Stimulated activated CD8-positive, alpha-beta memory T cell treated with anti-CD3 and anti-CD28 coated beads, Interleukin-7, amount 100 ng/mL, for 1 hour (primary cell): ENCODE measurements around the gene LYRM2.
"Not testable (repeated sequence)": the region's sequence is repeated elsewhere in the genome, so short reads cannot be mapped to it uniquely, and the experiment has no call there.

Source experiments
- DNase-seq, 2 donors: peaks; one replicate each; pipeline ENCODE4 v3.0.0-alpha.2; 2020; ENCODE audit warnings: low read depth in 2 of 2

LYRM2 gene

DNA sequence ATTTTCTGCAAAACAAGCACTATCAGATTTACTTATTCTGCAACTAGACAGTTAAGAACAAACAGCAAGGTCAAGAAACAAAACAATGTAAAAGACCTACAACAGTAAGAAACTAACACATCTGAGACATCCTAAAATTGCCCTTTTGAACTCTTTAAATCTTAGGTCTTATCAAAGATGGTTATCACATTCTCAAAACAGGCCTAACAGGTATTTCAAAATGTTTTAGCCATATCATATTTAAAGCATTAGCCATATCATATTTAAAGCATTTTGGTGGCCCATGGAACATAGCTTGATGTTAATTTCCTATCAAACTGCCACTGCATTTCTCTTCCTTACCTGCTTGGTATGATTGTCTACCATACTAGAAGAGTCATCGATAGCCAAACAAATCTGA is 11.1 kb upstream of the LYRM2 start:
- no peak for DNase-seq

DNA sequence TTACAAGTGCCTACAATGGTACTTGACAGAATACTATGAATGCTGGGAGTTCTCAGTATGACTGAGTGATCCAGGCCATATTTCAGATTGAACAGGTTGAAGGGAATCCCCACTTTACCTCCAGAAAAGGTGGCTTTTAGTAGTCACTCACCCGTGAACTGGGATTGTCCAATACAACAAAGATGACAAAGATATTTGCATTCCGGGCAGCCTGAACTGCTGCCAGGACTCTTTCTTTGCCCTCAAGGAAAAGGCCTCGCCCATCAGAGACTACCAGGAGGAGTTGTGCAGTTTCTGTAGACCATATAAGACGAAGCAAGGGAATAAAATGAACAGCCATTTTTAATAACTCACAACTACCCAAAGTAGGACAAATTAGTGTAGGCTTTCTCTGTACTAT is 6.3 kb upstream of the LYRM2 start:
- no peak for DNase-seq

DNA sequence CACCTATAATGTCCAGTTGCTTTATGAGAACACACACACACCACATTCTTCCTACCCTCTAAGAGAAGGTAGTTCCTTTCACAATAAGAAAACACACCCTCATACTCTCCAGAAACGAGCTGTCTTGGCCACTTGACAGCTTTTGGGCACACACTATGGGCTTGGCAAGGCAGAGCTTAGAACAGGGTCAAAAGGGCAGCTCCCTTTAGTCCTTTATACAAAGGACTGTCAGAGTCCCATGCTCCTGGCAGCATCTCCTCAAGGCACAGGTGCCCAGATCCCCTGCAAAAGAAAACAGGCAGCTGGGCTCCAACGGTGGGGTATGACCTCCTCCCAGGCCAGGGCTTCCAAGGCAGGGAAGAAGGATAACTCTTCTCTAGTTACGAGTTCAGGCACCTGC is 4.9 kb upstream of the LYRM2 start:
- DNase-seq: no peak

DNA sequence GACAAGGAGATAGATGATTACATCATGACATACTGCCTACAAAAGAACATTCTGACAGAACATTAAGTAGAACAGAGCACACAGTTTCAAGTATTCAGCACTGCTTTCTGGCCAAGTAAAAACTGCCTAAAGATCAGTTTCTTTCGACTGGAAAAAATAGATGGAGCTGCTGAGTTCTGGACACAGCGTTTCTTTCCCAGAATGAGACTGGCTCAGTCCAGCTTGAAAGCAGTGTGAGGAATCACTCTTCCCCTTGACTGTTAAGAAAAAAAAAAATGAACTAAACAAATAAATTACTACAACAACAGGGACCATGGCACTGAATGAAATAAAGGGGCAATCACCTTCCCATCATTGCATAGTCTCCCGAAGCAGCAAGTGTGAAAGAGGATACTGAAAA is 4.4 kb upstream of the LYRM2 start:
- no peak for DNase-seq

DNA sequence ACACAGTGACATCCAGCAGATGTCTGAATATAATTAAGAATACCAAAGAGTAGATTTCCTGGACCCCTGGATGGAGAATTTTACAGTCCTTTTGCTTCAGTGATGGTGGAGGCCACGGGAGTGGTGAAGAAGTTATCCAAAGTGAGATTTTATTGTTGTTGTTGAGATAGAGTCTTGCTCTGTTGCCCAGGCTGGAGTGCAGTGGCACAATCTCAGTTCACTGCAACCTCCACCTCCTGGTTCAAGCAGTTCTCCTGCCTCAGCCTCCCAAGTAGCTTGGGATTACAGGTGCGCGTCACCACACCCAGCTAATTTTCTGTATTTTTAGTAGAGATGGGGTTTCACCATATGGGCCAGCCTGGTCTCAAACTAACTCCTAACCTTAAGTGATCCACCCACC is 3.0 kb upstream of the LYRM2 start:
- not testable (repeated sequence) for DNase-seq

DNA sequence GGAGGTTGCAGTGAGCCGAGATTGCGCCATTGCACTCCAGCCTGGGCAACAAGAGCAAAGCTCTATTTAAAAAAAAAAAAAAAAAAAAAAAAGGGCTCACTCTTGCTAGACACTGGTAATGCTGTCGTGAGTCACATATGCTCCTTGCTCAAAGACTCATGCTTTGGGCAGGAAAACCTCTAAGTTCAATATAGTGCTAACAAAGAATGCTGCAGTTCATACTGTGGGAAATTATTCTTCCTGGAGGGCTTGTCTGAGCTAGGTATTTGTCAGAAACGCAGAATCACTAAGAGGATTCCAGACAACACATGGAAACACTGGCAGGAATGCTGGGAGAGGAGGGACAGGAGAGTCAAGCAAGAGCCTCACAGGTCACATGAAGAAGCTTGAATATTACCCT is 2.3 kb upstream of the LYRM2 start:
- no peak for DNase-seq

DNA sequence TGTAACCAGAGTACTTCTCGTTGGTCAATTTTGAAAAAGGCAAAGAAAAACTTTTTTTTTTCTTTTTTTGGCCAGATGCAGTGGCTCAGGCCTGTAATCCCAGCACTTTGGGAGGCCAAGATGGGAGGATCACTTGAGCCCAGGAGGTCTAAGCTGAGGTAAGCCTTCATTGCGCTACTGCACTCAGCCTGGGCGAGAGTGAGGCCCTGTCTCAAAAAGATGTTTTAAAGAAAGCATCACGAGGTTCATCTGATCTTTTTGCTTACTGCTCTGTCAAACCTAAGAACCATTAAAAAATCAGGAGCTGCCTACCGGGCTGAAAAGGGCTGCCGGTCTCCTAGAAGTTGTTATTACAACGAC is 607 bp downstream of the LYRM2 start:
- DNase-seq: no peak

DNA sequence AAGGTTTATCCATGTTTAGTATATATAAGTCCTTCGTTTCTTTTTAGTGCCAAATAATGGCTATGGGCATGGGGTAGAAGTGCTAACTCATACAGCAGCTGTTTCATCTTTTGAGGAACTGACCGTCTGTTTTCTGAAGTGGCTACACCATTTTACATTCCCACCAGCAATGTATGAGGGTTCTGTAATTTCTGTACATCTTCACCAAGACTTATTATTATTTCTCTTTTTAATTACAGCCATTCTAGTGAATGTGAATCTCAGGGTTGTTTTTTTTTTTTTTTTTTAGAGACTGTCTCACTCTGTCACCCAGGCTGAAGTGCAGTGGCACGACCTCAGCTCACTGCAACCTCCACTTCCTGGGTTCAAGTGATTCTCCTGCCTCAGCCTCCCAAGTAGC is 2.1 kb downstream of the LYRM2 start:
- not testable (repeated sequence) for DNase-seq

DNA sequence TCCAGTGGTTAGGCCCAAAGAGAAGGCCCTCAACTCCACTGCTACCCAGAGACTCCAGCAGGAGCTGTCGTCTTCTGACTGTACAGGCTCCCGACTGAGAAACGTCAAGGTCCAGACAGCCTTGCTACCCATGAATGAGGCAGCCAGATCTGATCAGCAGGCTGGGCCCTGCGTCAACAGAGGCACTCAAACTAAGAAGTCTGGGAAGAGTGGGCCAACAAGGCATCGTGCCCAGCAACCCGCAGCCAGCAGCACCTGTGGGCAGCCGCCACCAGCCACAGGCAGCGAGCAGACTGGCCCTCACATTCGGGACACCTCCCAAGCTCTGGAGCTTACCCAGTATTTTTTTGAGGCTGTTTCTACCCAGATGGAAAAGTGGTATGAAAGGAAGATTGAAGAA is 8.1 kb downstream of the LYRM2 start:
- no peak for DNase-seq

DNA sequence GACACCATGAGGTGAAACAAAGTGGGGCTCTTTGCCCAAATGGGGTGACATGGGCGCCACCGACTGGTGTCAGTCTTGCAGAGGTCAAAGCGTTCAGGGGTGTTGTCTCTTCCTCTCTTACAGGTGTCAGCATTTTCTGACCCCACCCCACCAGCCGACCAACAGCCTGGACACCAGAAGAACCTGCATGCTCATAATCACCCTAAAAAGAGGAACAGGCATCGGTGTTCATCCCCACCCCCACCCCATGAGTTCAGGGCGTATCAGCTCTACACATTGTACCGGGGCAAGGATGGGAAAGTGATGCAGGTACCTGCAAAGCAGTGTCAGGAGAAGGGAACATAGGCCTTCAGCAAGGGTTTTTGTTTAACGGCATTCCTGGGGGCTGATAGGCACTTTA is 14.8 kb downstream of the LYRM2 start:
- DNase-seq: no peak

DNA sequence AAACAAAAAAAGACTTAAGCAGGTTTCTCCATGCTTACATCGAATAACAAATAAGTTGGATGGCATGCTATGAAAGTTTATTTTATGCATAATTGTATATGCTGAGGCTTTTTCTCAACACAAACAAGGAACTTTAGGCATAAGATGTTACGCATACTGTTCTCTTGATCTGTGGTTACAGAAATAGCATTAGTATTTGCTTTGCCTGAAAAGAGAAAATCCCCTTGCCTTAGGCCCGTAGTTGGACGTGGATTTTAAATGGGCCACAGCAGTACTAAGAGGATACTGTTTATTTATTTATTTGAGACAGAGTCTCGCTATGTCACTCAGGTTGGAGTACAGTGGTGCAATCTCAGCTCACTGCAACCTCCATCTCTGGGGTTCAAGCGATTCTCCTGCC is 19.0 kb downstream of the LYRM2 start:
- DNase-seq: no peak

DNA sequence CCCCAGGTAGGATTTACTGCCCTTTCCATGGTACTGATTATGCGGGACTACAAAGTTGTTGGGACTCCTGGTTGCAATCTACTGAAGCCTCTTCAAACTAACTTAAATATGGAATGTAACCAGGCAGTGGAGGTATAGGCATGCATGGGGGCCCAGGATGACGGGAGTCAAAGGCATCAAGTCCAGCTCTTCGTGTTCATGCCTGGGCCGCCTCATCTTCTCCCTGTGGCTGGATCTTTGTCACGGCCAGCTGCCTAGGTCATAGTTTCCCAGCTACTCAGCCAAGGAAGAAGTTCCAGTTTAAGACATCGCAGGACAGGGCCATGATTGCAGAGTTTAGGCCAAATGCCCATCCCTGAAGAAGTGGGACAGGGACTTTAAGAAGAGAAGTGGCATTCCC is 20.5 kb downstream of the LYRM2 start:
- DNase-seq: no peak

DNA sequence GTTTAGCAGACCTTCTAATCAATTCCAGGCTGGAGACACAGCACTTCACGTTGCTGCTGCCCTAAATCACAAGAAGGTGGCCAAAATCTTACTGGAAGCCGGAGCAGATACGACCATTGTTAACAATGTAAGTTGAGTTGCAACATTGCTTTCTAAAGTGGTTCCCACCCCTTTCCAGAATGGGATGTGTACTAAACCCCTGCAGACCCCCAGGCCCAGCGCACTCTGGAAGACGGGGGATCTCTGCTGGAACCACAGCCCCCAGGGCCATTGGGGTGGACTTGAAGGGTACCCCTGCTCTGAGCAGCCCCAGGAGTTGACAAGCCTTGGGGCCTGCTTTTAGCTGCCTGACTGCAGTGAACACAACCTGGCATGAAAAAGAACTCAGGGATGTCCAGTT is 22.0 kb downstream of the LYRM2 start:
- no peak for DNase-seq

DNA sequence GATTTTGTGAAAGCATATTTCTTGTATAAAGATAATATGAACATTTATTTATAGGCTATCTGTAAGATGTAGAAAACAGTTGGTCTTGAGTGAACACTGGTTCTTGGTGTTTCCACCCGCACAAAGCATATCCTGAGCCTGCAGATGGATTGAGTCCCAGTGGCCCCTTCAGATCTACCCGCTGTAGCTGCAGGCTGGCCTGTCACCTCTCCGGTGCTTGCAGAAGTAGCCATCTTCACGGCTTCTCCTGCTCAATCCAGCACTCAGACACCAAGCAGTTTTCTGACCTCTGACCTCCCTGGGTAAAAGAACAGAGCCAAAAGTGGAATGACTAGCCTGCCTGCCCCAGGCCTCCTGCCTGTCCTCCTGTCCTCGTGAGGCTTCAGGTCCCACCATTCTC is 22.7 kb downstream of the LYRM2 start:
- DNase-seq: no peak

DNA sequence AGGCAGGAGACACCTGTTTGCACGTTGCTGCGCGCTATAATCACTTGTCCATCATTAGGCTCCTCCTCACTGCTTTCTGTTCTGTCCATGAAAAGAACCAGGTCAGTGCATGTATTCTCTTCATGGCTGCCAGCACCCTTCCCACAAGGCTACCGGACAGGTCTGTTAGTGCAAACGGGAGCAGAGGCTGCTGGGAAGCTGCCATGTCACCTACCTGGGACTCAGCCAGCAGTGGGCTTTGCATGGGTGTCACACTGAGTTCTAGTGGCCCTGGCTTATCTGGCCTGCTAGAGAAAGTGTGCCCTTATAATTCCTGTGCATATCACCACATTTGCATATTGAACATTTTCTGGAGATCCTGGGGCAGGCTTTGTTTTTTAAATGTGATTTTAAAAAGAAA is 24.8 kb downstream of the LYRM2 start:
- no peak for DNase-seq

DNA sequence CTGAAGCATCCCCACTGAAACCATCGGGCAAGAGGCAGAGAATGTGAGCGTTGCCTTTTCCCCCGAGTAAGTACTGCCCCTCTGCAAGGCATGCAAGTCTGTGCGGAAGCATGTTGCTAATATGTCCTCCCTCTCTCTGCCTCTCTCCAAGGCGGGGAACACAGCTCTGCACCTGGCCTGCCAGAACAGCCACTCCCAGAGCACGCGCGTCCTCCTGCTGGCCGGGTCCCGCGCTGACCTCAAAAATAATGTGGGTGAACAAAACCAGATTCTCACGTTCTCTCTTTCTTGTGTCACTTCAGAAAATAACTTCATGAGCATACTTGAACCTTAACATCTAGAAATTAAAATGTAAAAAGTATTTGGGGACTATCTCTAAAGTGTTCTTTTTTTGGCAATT is 26.4 kb downstream of the LYRM2 start:
- DNase-seq: no peak

DNA sequence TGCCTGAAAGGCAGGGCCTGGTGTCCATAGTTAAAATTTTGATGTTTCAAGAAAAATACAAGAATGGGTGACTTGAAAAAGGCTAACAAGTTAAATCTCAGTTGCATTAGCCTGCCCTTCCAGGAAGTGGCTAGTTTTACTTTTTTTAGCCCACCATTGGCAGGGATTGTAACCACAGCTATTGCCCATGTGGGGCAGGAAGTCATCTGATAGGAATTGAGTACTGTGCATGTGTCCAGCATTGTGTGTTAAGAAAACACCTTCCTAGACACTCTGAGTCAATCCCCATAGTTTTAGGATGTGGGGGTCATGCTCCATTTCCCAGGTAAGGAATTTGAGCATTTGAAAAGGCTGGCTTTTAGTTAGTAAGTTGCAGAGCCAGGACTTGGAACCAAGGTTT is 26.9 kb downstream of the LYRM2 start:
- no peak for DNase-seq

DNA sequence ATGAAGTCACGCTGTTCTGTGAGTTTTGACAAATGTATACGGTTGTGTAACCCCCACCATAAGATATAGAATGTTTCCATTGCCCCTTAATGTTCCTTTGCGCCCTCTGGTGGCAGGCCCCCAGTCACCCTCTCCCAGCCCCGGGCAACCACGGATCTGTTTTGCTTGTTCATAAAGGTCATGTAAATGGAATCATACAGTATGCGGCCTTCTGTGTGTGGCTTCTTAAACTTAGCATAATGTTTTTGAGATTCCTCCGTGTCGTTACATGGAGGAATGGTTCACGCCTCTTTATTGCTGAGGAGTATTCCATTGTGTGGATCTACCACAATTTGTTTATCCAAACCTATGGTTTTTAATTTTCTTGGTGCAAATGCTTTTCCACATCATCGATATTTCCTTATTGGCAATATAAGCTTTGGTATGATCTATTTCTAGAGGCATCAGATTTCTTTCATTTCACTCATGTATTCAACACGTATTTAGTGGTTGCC is 28.4 kb downstream of the LYRM2 start:
- DNase-seq: peak; percentile 52 to 71

DNA sequence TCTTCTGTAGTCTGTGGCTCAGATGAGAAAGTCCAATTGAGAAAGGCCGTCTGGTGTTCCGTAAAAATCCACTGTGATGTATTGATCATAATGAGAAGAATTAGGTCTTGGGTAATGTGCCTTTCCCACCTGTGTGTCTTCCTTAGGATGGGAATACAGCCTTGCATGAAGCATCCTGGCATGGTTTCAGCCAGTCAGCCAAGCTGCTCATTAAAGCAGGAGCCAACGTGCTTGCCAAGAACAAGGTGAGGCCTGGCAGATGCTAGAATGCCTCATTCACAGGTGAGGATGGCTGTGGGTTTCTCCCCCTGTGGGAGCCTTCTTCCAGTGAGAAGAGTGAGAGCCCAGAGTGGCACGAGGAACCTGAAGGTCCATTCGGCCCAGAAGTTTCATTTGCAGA is 32.7 kb downstream of the LYRM2 start:
- DNase-seq: no peak

DNA sequence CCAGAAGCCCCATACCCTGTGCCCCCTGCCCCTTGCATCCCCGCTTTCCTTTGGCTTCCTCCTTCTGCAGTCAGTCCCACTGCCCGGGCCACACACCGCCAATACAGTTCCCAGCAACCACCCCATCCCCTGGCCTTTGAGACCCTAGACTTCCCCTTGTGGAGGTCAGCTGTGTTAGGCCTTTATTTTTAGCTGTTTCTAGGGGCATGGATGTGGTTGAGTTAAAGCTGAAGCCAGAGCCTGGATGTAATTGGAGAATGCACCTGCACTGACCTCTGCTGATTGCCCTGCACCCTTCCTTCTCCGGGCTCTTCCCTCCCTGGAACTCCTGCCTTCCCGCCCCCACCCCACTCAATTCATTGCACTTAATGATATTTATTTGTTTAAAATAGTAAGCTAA is 33.9 kb downstream of the LYRM2 start:
- no peak for DNase-seq

DNA sequence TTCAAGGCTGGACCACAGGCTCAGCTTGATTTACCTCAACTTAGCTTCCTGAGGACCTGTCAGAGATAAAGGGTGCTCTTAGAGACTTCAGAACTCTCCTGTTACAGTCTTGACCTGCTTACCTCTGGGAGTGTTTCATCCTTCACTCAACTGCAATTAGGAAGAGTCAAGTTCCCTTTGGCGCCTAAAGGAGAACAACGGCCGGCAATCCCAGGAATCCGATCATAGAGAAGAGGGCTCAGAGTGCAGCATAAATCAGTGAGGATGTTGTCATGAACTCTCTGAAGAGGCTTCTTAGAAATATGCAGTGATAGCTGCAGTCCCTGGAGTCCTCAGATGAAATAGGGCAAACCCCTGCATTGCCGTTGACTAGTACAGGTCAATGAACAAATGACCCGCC is 36.4 kb downstream of the LYRM2 start:
- no peak for DNase-seq

DNA sequence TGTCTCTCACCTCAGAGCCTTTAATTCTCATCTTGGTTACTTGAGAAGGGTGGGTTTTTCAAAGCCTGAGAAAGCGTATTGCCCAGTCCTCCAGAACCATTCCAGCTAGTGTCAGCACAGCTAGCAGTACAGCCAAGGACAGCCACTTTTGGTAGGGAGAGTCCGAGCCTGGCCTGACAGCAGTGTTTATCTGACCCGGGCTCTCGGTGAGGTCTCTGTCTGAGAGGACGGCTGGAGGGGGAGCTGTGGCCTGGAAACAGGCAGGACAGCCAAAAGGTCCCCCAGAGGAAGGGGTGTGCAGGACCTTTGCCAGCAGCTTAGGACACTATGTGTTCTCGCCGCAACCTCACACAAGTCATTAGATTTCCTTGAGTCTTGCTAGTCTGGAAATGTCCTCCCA is 38.8 kb downstream of the LYRM2 start:
- no peak for DNase-seq

DNA sequence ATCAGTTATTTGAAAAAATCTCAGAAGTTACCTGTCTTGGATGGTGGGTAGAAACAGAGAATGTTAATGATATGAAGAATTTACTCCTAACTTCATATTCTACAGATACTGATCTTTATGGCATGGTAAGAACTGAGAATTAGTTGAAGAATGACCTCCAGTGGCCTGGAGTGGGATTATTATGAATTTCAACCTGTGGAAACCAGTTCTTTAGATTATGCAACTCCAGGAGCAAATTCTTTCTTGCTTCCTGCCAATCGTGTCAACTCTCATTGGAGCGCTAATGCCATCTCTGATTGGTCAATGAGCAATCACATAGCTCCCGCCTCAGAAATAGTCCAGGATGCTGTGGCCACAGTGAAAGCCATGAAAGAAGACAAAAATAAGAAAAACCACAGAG is 40.6 kb downstream of the LYRM2 start:
- no peak for DNase-seq

DNA sequence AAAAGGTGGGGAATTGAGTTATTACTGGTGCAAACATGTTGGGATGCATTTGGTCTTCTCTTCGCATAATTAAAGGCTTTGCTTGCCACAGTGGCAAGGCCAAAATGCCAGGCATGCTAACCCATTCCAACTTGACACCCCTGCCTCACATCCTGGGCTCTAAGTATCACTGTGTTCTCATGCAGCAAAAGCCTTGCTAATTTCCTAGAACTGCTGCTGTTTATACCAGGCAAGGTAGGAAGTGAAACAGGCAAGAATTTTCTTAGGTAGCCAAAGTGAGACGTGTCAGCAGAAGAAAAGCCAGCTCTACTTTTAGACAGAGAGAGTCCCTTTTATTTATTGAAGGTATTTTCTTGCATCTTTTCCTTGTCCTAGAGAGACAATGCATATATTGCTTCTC is 41.2 kb downstream of the LYRM2 start:
- no peak for DNase-seq

DNA sequence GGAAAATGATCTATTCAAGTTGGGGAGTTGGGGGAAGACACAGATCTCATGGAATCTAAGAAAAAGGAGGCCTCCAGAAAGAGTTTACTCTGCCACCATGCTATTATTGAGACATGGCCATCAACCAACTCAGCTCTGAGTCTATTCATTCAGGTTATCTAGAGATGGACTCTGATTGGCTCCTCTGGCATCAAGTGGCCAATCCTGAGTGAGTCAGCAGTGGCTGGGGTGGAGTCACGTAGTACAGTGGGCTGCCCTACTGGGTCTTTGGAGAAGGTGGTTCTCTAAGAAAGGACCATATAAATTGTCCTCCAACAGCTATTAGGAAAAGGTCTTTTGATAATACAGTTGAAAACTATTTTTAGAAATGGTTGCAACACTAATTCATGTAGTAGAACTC is 42.1 kb downstream of the LYRM2 start:
- no peak for DNase-seq
